K562 (cell line): Measurements from ENCODE around the gene ZNF77. TPM values are rescaled to one million over a fixed set of nuclear protein-coding genes. Genes with fewer than 3 reads are reported as not detected.

ENCODE experiments used
- ARNT ChIP-seq, 2 experiments: fragments of 450-650 bp; IDR thresholded peaks; 2 replicates each; pipeline ENCODE4 v1.6.1; 2016; ENCODE audit warnings: mild to moderate bottlenecking in 1 of 2
- ETV1 ChIP-seq: fragments of 450-650 bp; conservative IDR thresholded peaks from 2 replicates; pipeline ENCODE4 v1.6.1; 2016; ENCODE audit warnings: missing genetic modification characterization, control low read depth, low read depth, missing compliant biosample characterization
- FOXA3 ChIP-seq, 2 experiments: fragments of 450-650 bp in 1 of 2; sonication (generic) in 1 of 2; formaldehyde crosslinking; IDR thresholded peaks in 1 of 2; conservative IDR thresholded peaks in 1 of 2; 2 replicates each; pipeline versions ENCODE4 v1.4.0 to v1.8.0; 2020 to 2022; ENCODE audit warnings: mild to moderate bottlenecking in 2 of 2, missing genetic modification reagents in 1 of 2
- HMG20B ChIP-seq: fragments of 250-450 bp; sonication (Bioruptor Pico); IDR thresholded peaks from 2 replicates; pipeline ENCODE4 v1.5.0; 2021; ENCODE audit warnings: mild to moderate bottlenecking
- KAT2B ChIP-seq: IDR thresholded peaks from one replicate; pipeline ENCODE4 v1.6.1; 2012; ENCODE audit warnings: low read depth, mild to moderate bottlenecking, control low read depth, inconsistent platforms, low read length, moderate library complexity
- MAZ ChIP-seq, 2 experiments: fragments of 450-650 bp in 1 of 2; sonication (generic) in 1 of 2; formaldehyde crosslinking; IDR thresholded peaks in 1 of 2; conservative IDR thresholded peaks in 1 of 2; 2 replicates each; pipeline versions ENCODE4 v1.4.0 to v1.5.0; 2020; ENCODE audit warnings: mild to moderate bottlenecking in 1 of 2, missing genetic modification reagents in 1 of 2
- MCM7 ChIP-seq, 2 experiments: fragments of 450-650 bp; IDR thresholded peaks; 2 replicates each; pipeline ENCODE4 v1.6.1; 2016 to 2018
- NCOA2 ChIP-seq, 2 experiments: fragments of 450-650 bp; IDR thresholded peaks; 2 replicates each; pipeline ENCODE4 v1.6.1; 2018; ENCODE audit warnings: mild to moderate bottlenecking in 2 of 2, moderate library complexity in 1 of 2; ENCODE audit not compliant: partially characterized antibody in 2 of 2
- NFRKB ChIP-seq: fragments of 450-650 bp; IDR thresholded peaks from 2 replicates; pipeline ENCODE4 v1.6.1; 2016; ENCODE audit warnings: low read depth
- NR2C2 ChIP-seq, 2 experiments: fragments of 200-800 bp in 1 of 2; sonication (Bioruptor generic) in 1 of 2; sonication (generic) in 1 of 2; formaldehyde crosslinking in 1 of 2; IDR thresholded peaks; 2 replicates each; pipeline versions ENCODE4 v1.6.1 to v1.8.0; 2016 to 2022; ENCODE audit warnings: mild to moderate bottlenecking in 1 of 2, missing compliant biosample characterization in 1 of 2, missing genetic modification characterization in 1 of 2, missing genetic modification reagents in 1 of 2
- PTRF ChIP-seq: fragments of 450-650 bp; IDR thresholded peaks from 2 replicates; pipeline ENCODE4 v1.6.1; 2016; ENCODE audit warnings: mild to moderate bottlenecking, missing genetic modification characterization, missing compliant biosample characterization
- SP1 ChIP-seq: sonication (generic); formaldehyde crosslinking; IDR thresholded peaks from 2 replicates; pipeline ENCODE4 v1.8.1; 2022; ENCODE audit warnings: mild to moderate bottlenecking, missing genetic modification reagents
- ZNF140 ChIP-seq: fragments of 250-450 bp; sonication (Bioruptor Pico); IDR thresholded peaks from 2 replicates; pipeline ENCODE4 v1.8.0; 2021; ENCODE audit warnings: moderate library complexity, mild to moderate bottlenecking, inconsistent platforms
- ZNF785 ChIP-seq: fragments of 250-450 bp; sonication (Bioruptor Pico); IDR thresholded peaks from 2 replicates; pipeline ENCODE4 v1.4.0; 2020; ENCODE audit warnings: mild to moderate bottlenecking
- polyA plus RNA-seq, 8 experiments: library from polyadenylated mRNA; depleted of rRNA in 4 of 8; stranded (reverse) in 5 of 8; unstranded in 3 of 8; fragments of >200 nt; fragmentation: Nextera tagmentation in 2 of 8; fragmentation: Illumina TruSeq in 1 of 8; extraction: Ambion mirVana in 2 of 8; extraction: Trizol in 1 of 8; gene quantifications; 2 replicates each; pipeline versions ENCODE4 v1.2.1 to v1.2.3, GENCODE V29; 2011 to 2014; ENCODE audit warnings: inconsistent platforms in 1 of 8, missing spikeins in 1 of 8
- total RNA-seq, 7 experiments: library from RNA; depleted of rRNA in 6 of 7; stranded (reverse); fragments of >200 nt in 6 of 7; fragmentation: Illumina TruSeq in 2 of 7; extraction: Trizol in 2 of 7; gene quantifications; 2 replicates each; pipeline versions ENCODE4 v1.2.1 to v1.2.3, GENCODE V29; 2011 to 2021; ENCODE audit warnings: low replicate concordance in 1 of 7
- TF ChIP-seq, protein P1 (sequence below): sonication (generic); formaldehyde crosslinking; IDR thresholded peaks from 2 replicates; pipeline ENCODE4 v1.8.1; 2023; ENCODE audit warnings: mild to moderate bottlenecking, missing genetic modification reagents
- TF ChIP-seq, protein P2 (sequence below): fragments of 450-650 bp; formaldehyde crosslinking; IDR thresholded peaks from 2 replicates; pipeline ENCODE4 v1.4.0; 2022; ENCODE audit warnings: mild to moderate bottlenecking, moderate library complexity
- TF ChIP-seq, protein P3 (sequence below): fragments of 200-800 bp; sonication (Bioruptor generic); IDR thresholded peaks from 2 replicates; pipeline ENCODE4 v1.6.1; 2017; ENCODE audit warnings: missing genetic modification characterization, missing compliant biosample characterization
- TF ChIP-seq, protein P4 (sequence below): sonication (generic); formaldehyde crosslinking; IDR thresholded peaks from 2 replicates; pipeline ENCODE4 v1.8.1; 2022; ENCODE audit warnings: missing genetic modification reagents
- TF ChIP-seq, protein P5 (sequence below): sonication (generic); formaldehyde crosslinking; IDR thresholded peaks from 2 replicates; pipeline ENCODE4 v1.9.0; 2022; ENCODE audit warnings: mild to moderate bottlenecking, missing genetic modification reagents

The ZNF77 gene
- total and polyA plus RNA-seq, 9 of the 15 experiments (the other 6 are each of a cell fraction or from before 2014, with no cell fraction given) = 4.3 to 14.5 (median 7.7) TPM

DNA sequence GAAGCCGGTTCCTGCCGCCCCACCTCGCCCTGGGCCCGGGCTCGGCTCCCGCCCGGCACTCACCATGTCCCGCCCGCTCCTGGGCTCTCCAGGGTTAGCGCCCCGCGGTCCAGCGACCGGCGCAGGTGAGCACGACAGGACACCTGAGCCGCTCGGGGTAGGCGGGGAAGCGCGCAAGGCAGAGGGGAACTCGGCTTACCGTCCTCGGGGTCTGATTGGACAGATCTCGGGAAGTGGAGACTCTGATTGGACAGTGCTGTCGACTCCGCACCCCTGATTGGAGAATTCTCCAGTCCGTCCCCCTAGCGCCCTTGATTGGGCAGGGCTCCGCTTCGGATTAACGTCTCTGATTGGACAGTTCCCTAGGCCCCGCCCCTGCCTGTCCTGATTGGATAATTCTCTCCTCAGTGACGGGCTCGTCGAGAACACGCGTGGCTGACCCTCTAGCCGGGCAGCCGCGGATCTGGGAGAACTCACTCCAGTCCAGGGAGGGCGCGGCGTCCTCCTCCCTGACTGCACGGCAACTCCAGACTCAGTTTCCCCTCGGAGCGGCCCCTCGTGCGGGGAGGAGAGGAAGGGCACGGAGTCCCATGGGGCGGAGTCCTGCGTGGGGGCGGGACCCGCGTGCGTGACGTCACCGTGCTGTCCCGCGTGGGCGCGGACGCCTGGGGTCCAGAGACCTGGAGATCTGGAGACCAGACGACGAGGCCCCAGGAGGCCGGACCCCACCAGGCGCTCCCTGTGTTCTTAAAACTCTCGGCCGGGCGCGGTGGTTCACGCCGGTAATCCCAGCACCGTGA is at the start of gene ZNF77 (continued):
- TF ChIP-seq, protein P1, sequence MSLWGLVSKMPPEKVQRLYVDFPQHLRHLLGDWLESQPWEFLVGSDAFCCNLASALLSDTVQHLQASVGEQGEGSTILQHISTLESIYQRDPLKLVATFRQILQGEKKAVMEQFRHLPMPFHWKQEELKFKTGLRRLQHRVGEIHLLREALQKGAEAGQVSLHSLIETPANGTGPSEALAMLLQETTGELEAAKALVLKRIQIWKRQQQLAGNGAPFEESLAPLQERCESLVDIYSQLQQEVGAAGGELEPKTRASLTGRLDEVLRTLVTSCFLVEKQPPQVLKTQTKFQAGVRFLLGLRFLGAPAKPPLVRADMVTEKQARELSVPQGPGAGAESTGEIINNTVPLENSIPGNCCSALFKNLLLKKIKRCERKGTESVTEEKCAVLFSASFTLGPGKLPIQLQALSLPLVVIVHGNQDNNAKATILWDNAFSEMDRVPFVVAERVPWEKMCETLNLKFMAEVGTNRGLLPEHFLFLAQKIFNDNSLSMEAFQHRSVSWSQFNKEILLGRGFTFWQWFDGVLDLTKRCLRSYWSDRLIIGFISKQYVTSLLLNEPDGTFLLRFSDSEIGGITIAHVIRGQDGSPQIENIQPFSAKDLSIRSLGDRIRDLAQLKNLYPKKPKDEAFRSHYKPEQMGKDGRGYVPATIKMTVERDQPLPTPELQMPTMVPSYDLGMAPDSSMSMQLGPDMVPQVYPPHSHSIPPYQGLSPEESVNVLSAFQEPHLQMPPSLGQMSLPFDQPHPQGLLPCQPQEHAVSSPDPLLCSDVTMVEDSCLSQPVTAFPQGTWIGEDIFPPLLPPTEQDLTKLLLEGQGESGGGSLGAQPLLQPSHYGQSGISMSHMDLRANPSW (CRISPR knock-in tag) = peak; percentile 78; the same call in 1 of the 2 replicates
- TF ChIP-seq ZNF785 (no peak), HMG20B (CRISPR knock-in tag) (0 out of 2 replicates have a peak, but pooled peaks have one; percentile 28), NCOA2 (IDR thresholded peaks at IDR 0.05; ENCODE audit: partially characterized antibody in 2 of 2) (no peak), ZNF140 (CRISPR knock-in tag) (no peak), FOXA3 (CRISPR knock-in tag; conservative IDR thresholded peaks at IDR 0.05 in 1 of 2, IDR thresholded peaks at IDR 0.05 in 1 of 2) (peak in 1 of 2 experiments; percentile 70; a peak in 1 of 4 replicates), KAT2B (no peak), PTRF (tag) (no peak), MCM7 (IDR thresholded peaks at IDR 0.05) (no peak), SP1 (CRISPR knock-in tag) (peak; percentile 97), ARNT (IDR thresholded peaks at IDR 0.05) (no peak), NFRKB (no peak), NR2C2 (CRISPR knock-in tag; IDR thresholded peaks at IDR 0.05) (0 out of 2 replicates have a peak, but pooled peaks have one; percentile 40), NR2C2 (tag; IDR thresholded peaks at IDR 0.05) (peak; percentile 90), ETV1 (tag) (peak; percentile 24; the same call in 1 of the 2 replicates), MAZ (CRISPR knock-in tag; conservative IDR thresholded peaks at IDR 0.05 in 1 of 2, IDR thresholded peaks at IDR 0.05 in 1 of 2) (peak; percentile 60 to 73; a peak in 3 of 4 replicates)
- TF ChIP-seq, protein P2, sequence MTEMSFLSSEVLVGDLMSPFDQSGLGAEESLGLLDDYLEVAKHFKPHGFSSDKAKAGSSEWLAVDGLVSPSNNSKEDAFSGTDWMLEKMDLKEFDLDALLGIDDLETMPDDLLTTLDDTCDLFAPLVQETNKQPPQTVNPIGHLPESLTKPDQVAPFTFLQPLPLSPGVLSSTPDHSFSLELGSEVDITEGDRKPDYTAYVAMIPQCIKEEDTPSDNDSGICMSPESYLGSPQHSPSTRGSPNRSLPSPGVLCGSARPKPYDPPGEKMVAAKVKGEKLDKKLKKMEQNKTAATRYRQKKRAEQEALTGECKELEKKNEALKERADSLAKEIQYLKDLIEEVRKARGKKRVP (CRISPR knock-in tag) = no peak; the same call in 1 of the 2 replicates
- TF ChIP-seq, protein P3, sequence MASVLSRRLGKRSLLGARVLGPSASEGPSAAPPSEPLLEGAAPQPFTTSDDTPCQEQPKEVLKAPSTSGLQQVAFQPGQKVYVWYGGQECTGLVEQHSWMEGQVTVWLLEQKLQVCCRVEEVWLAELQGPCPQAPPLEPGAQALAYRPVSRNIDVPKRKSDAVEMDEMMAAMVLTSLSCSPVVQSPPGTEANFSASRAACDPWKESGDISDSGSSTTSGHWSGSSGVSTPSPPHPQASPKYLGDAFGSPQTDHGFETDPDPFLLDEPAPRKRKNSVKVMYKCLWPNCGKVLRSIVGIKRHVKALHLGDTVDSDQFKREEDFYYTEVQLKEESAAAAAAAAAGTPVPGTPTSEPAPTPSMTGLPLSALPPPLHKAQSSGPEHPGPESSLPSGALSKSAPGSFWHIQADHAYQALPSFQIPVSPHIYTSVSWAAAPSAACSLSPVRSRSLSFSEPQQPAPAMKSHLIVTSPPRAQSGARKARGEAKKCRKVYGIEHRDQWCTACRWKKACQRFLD (CRISPR knock-in tag) = peak; percentile 87
- TF ChIP-seq, protein P4, sequence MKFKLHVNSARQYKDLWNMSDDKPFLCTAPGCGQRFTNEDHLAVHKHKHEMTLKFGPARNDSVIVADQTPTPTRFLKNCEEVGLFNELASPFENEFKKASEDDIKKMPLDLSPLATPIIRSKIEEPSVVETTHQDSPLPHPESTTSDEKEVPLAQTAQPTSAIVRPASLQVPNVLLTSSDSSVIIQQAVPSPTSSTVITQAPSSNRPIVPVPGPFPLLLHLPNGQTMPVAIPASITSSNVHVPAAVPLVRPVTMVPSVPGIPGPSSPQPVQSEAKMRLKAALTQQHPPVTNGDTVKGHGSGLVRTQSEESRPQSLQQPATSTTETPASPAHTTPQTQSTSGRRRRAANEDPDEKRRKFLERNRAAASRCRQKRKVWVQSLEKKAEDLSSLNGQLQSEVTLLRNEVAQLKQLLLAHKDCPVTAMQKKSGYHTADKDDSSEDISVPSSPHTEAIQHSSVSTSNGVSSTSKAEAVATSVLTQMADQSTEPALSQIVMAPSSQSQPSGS (CRISPR knock-in tag) = peak; percentile 83; the same call in 1 of the 2 replicates
- TF ChIP-seq, protein P5, sequence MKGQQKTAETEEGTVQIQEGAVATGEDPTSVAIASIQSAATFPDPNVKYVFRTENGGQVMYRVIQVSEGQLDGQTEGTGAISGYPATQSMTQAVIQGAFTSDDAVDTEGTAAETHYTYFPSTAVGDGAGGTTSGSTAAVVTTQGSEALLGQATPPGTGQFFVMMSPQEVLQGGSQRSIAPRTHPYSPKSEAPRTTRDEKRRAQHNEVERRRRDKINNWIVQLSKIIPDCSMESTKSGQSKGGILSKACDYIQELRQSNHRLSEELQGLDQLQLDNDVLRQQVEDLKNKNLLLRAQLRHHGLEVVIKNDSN (CRISPR knock-in tag) = peak; percentile 49; the same call in 1 of the 2 replicates
